OCI-LY7 (cell line): ENCODE measurements around the gene ZXDC. TPM values are rescaled to one million over a fixed set of nuclear protein-coding genes. Genes with fewer than 3 reads are reported as not detected.

Experiments used
- BruUV-seq: library from RNA; stranded (reverse); fragments of 400-500 nt; replicated peaks from 2 replicates; lab custom pipeline; 2021; lab: Mats Ljungman, UMichigan
- CTCF ChIA-PET: fragments of 300-600 bp; sonication (Branson Sonifier 250); formaldehyde crosslinking; loops from one replicate; lab custom pipeline; 2022; ENCODE audit warnings: antibody characterized with exemption; ENCODE audit not compliant: unreplicated experiment; lab: Charles Lee
- POLR2A ChIA-PET: fragments of 300-600 bp; sonication (Branson Sonifier 250); formaldehyde crosslinking; loops from one replicate; lab custom pipeline; 2022; ENCODE audit warnings: antibody characterized with exemption; lab: Charles Lee
- DNase-seq: peaks from one replicate; pipeline ENCODE4 v3.0.0-alpha.2; 2015; ENCODE audit warnings: low spot score
- H2AFZ ChIP-seq: fragments of 200-600 bp; sonication (generic), shearing (Covaris generic); 2 replicates; pipeline ENCODE4 v1.6.1; 2014; ENCODE audit warnings: mild to moderate bottlenecking, antibody characterized with exemption, low read length, moderate library complexity
- H3K27ac ChIP-seq: fragments of 200-600 bp; sonication (generic); 2 replicates; pipeline ENCODE4 v1.5.1; 2014; ENCODE audit warnings: mixed run types, low read depth, mild to moderate bottlenecking, moderate library complexity, low read length, inconsistent platforms; ENCODE audit not compliant: poor library complexity, severe bottlenecking
- H3K36me3 ChIP-seq: fragments of 200-600 bp; sonication (generic); 2 replicates; pipeline ENCODE4 v1.6.1; 2014; ENCODE audit warnings: mild to moderate bottlenecking, antibody characterized with exemption, low read length, moderate library complexity, mixed read lengths; ENCODE audit not compliant: insufficient read depth
- H3K4me1 ChIP-seq: fragments of 200-600 bp; sonication (generic); 2 replicates; pipeline ENCODE4 v1.5.1; 2014; ENCODE audit warnings: mild to moderate bottlenecking, low read length; ENCODE audit not compliant: insufficient read depth, poor library complexity, severe bottlenecking
- H3K4me2 ChIP-seq: fragments of 200-600 bp; sonication (generic); 2 replicates; pipeline ENCODE4 v1.6.1; 2014; ENCODE audit warnings: mild to moderate bottlenecking, low read length
- H3K4me3 ChIP-seq: fragments of 200-600 bp; sonication (generic); 2 replicates; pipeline ENCODE4 v1.5.1; 2014; ENCODE audit warnings: mild to moderate bottlenecking, low read depth, low read length; ENCODE audit not compliant: poor library complexity, severe bottlenecking
- H3K79me2 ChIP-seq: fragments of 200-600 bp; sonication (generic); 2 replicates; pipeline ENCODE4 v1.6.1; 2016; ENCODE audit warnings: low read depth, mild to moderate bottlenecking, low read length, moderate library complexity, mixed read lengths; ENCODE audit not compliant: insufficient read depth
- H3K9me2 ChIP-seq: fragments of 200-600 bp; sonication (generic); 2 replicates; pipeline ENCODE4 v1.6.1; 2016; ENCODE audit warnings: mild to moderate bottlenecking, low read length, mixed read lengths; ENCODE audit not compliant: insufficient read depth
- H3K9me3 ChIP-seq: fragments of 200-600 bp; sonication (generic); 2 replicates; pipeline ENCODE4 v1.6.1; 2014; ENCODE audit warnings: mild to moderate bottlenecking, mixed run types, low read length, mixed read lengths
- H4K20me1 ChIP-seq: fragments of 200-600 bp; sonication (generic); 2 replicates; pipeline ENCODE4 v1.6.1; 2014; ENCODE audit warnings: mild to moderate bottlenecking, antibody characterized with exemption, low read length, moderate library complexity, mixed read lengths; ENCODE audit not compliant: insufficient read depth
- CTCF ChIP-seq: fragments of 200-600 bp; sonication (generic); conservative IDR thresholded peaks from 2 replicates; pipeline ENCODE4 v1.5.1; 2014; ENCODE audit warnings: mild to moderate bottlenecking, antibody characterized with exemption, low read length, moderate library complexity, mixed read lengths
- EZH2phosphoT487 ChIP-seq: fragments of 200-600 bp; sonication (generic); IDR thresholded peaks from 2 replicates; pipeline ENCODE4 v1.6.1; 2018; ENCODE audit warnings: low read depth, borderline replicate concordance, mild to moderate bottlenecking, mixed run types, antibody characterized with exemption, low read length, moderate library complexity, mixed read lengths
- intact Hi-C: fragments of 100-400 bp; cut with micrococcal nuclease; formaldehyde crosslinking; loops from one replicate; pipeline ENCODE4 v1.10.0; 2022; ENCODE audit not compliant: unreplicated experiment
- total RNA-seq, 2 experiments: library from RNA; depleted of rRNA in 1 of 2; stranded (reverse); fragments of >200 nt in 1 of 2; shearing (Covaris generic) in 1 of 2; gene quantifications; 2 replicates each; pipeline ENCODE4 v1.2.3, GENCODE V29; 2014 to 2022

Gene ZXDC
- total RNA-seq, 2 experiments from 2014 or later = 32.2 to 34.9 TPM

GRCh38 chr3:126434931-126435411, 40.7 kb downstream of the ZXDC start:
- CTCF ChIA-PET = no interaction called here
- no peak overlapping the region for H3K4me2 ChIP-seq

GRCh38 chr3:126434264-126434590, 41.5 kb downstream of the ZXDC start:
- no peaks in the 10 kb centered on the region for H3K9me3 ChIP-seq
- TF ChIP-seq CTCF = no peak
- TF ChIP-seq EZH2phosphoT487 = no peak
- no TSS peak for BruUV-seq
- no peak overlapping the region for H3K4me2 ChIP-seq
- H2AFZ ChIP-seq = no peak overlapping the region
- H4K20me1 ChIP-seq = no peaks in the 10 kb centered on the region
- H3K4me3 ChIP-seq = no peak overlapping the region
- H3K36me3 ChIP-seq = peaks cover 11% of the 10 kb centered on the region; the same call in 1 of the 2 replicates
- no peaks in the 10 kb centered on the region for H3K9me2 ChIP-seq
- POLR2A ChIA-PET = no interaction called here
- no peaks in the 10 kb centered on the region for H3K79me2 ChIP-seq
- H3K27ac ChIP-seq = no peak overlapping the region
- CTCF ChIA-PET = no interaction called here
- H3K4me1 ChIP-seq = no peaks in the 10 kb centered on the region
- intact Hi-C loops = no loop called here
- no peak for DNase-seq

More at GRCh38 chr3:126434931-126435411, 40.7 kb downstream of the ZXDC start:
- H2AFZ ChIP-seq = no peak overlapping the region
- H4K20me1 ChIP-seq = no peaks in the 10 kb centered on the region
- DNase-seq = no peak
- no TSS peak for BruUV-seq
- H3K4me1 ChIP-seq = no peaks in the 10 kb centered on the region
- POLR2A ChIA-PET = no interaction called here
- H3K9me2 ChIP-seq = no peaks in the 10 kb centered on the region
- no peak overlapping the region for H3K27ac ChIP-seq
- intact Hi-C loops = no loop called here
- no peaks in the 10 kb centered on the region for H3K79me2 ChIP-seq
- peaks cover 13% of the 10 kb centered on the region; the same call in 1 of the 2 replicates for H3K36me3 ChIP-seq
- TF ChIP-seq CTCF (no peak), EZH2phosphoT487 (no peak)
- H3K9me3 ChIP-seq = no peaks in the 10 kb centered on the region
- no peak overlapping the region for H3K4me3 ChIP-seq

- no peak overlapping the region for H3K4me3 ChIP-seq
- no peaks in the 10 kb centered on the region for H3K4me1 ChIP-seq
- no peak for TF ChIP-seq EZH2phosphoT487
- TF ChIP-seq CTCF = no peak
- no peak overlapping the region for H3K4me2 ChIP-seq
- H3K9me2 ChIP-seq = no peaks in the 10 kb centered on the region
- H3K9me3 ChIP-seq = no peaks in the 10 kb centered on the region
- no peaks in the 10 kb centered on the region for H3K79me2 ChIP-seq
- no peak for DNase-seq
- no TSS peak for BruUV-seq
- H3K27ac ChIP-seq = no peak overlapping the region
- no peak overlapping the region for H2AFZ ChIP-seq
- intact Hi-C loops = no loop called here
- H4K20me1 ChIP-seq = no peaks in the 10 kb centered on the region
- peaks cover 7% of the 10 kb centered on the region; the same call in 1 of the 2 replicates for H3K36me3 ChIP-seq
- POLR2A ChIA-PET = no interaction called here
- CTCF ChIA-PET = no interaction called here
Observed at GRCh38 chr3:126433496-126434263, 42.0 kb downstream of the ZXDC start.
